HG02759 (cell line): Measurements from ENCODE around the gene RFX6.

Source experiments
- ATAC-seq: cut with Tn5 transposase; IDR thresholded peaks from one replicate; pipeline ENCODE4 v1.9.1; 2021; ENCODE audit warnings: mild to moderate bottlenecking, moderate library complexity; ENCODE audit not compliant: unreplicated experiment

Gene RFX6

DNA sequence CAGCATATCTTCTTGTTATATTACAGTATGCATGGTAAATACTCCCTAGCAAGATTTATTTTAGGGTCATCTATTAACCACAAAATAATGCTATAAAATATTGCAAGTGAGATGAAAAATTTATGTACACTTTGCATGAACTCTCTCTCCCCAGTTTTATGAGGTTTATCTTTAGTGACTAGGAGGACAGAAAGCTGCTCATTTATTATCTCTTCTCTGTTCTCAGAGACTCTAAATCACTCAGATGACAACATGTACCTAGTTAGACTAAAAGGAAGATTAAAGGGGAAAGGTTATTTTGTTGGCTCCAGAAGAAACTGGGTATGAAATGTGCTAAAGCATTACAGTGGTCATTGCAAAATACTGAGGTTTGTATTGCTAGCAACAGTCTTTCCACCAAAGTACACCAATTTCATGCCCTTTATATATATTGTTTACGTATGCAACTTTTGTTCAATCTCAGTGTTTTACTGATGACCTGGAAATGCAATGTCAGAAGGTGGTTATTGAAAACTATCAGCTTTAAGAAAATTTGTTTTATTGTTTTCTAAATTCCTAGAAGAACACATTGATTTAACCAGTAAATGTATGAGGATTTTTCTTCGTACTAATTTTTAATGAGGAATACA, 11.8 kb downstream of the RFX6 start:
- no peak for ATAC-seq

DNA sequence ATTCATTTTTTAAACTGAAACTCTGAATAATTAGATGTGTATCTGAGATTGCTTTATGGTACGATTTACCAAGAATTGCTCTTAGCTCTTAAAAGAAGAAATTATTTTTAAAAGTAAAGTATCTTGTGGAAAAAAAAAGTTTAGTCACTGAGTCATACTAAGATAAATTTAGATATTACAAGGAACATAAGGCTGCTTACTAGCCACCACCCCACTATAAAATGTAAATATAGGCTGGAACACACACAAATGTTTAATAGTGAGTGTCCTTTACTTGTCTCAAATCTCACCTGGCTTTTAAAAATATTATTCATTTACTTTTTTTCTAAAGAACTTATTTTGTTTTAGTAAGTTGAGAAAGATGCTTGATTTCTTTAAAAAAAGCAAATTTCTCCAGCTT, 17.6 kb downstream of the RFX6 start:
- ATAC-seq, result no peak

DNA sequence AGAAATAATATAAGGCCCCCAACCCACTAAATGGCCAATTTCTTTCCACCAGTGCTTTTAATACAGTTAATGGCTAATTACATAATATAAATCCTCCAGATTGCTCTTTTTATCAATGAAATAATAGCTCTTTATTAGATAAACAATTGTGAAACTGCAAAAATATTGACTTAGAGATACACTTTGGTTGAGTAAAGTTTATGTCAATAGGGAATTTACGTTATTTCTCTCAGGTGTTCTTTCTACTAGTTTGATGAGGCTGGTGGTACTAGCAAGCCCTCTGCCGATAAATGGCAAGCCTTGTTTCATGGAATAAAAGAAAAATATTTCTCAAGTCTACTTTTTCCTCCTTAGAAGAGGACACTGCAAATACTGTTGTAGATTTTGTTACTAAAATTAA, 18.9 kb downstream of the RFX6 start:
- ATAC-seq, result no peak

DNA sequence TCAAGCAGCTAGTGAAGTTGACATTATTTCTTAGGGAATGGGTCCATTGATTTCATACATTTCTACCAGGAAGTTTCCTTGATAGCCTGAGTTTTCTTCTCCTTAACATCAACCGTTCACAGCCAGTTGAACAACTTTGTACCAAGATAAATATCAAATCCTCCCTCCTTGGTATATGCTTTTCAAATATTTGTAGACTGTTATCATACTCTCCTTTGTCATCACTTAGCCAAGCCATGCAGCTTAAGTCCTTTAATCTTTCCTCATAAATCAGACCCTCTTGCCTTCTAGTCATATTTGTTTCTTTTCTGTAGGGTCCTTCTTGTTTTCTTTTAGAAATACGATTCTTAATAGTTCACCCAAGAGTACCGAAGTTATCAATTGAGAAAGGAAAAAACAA, 25.6 kb downstream of the RFX6 start:
- no peak for ATAC-seq

DNA sequence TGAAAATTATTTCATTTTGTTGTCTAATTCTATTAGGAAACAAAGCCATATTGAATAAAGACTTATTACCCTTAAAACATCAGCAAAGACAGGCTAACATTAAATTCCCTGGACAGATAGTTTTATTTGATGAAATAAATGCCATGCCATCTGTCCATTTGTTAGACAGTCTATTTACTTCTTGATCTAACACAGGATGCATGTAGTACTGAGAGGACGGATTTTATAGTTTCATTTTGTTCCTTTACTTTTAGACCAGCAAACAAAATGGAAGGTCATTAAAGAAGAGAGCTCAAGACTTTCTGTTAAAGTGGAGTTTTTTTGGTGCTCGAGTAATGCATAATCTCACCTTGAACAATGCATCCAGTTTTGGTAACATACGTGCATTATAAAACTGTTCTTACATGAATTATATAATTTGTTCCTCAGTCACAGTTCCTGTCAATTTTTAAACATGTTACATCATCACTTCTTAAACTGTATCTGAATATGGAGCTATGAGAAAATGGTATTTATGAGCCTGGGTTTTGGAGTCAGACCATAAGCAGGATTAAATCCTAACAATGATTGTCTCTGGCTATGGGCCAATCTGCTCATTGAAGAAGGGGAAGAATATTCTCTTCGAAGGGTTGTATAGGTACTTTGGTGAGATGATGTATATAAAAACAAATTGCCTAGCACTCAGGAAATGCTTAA, 46.0 kb downstream of the RFX6 start:
- no peak for ATAC-seq

DNA sequence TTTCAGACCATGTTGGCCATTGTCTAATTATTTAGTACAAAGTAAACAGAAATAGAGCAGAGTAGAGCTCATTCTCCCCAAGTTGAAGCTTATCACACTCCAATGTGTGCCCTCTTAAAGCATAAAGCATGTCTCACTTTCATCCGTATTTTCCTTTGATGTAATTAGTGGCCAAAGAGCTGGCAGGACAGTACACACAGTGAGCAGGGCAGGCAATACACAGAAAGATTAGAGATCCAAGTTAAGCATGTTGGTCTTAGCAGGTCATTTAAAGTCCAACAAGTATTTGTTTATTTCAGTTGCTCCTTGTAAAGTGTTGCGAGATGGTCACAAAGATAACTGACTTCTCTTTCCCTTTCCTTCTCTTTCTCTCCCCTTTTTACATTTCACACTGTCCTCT, 47.2 kb downstream of the RFX6 start:
- no peak for ATAC-seq

DNA sequence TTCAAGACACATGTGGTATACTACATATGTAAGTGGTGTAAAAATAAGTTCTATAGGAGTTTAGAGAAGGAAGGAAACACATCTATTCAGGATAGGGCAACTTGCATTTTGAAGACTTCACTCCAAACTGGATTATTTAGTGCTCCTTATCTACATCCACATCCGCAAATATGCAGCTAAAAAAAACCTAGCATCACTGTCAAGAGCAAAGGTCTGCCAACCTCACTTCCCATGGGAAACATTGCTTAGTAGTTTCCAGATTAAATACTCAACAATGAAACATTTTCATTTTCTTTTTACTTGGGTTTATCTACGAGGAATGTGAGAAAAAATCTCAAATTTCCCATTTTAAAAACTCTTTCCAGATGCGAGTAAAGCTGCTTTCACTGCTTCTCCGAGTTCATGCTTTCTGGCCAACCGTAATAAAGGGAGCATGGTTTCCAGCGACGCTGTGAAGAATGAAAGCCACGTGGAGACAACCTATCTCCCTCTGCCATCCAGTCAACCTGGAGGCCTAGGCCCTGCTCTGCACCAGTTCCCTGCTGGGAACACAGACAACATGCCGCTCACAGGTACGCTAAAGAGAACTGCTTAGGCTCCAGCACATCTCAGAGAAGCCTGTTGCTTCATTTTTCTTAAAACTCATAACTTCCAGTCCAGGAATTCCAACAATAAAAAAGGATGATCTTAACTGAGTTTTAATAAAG, 48.2 kb downstream of the RFX6 start:
- no peak for ATAC-seq

DNA sequence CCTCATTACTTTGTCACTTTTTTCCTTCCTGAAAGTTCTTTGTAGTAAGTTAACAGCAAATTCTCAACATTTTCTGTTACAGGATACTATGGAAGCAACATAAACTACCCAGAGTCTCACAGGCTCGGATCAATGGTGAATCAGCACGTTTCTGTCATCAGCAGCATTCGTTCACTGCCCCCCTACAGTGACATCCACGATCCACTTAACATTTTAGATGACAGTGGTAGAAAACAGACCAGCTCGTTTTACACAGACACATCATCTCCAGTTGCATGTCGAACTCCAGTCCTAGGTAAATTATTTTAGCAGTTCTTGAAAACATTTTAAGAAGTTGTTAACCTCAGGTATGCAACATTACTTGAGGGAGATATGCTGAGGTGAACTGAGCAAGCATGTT, 51.6 kb downstream of the RFX6 start:
- no peak for ATAC-seq

DNA sequence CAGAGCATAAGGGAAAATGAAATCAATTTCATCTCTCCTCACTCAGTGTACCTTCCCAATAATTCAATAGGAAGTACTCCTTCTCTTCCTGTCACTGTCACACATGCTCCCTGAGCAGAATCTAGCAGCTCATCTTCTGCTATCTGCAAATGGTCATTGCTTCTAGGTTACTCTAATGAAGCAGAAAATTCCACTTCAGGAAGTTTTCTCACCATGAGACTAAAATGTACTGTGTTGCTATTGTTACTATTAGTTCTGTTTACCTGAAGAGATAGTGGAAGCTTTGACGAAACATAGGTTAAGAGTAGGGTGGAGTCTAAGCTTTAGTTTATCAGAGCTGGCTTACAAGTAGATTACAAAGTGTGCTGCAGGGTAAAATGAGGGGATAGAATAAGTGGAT, 52.8 kb downstream of the RFX6 start:
- no peak for ATAC-seq

DNA sequence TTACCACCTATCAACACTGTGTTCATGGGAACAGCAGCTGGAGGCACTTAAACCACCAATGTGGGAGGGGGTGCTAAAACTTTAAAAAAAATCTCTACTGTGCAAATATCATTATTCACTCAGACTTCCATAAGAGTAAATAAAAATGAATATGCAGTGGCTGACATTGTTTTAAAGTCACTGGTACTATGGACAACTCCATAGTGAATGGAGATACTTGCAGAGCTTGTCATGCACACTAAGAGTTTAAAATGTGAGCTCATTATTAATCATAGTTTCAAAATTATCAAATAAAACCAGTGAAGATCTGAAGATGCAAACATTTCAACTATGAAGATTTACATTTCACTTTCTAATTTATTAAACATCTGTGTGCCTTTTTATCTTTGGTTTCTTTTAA, 54.4 kb downstream of the RFX6 start:
- ATAC-seq, result no peak

DNA sequence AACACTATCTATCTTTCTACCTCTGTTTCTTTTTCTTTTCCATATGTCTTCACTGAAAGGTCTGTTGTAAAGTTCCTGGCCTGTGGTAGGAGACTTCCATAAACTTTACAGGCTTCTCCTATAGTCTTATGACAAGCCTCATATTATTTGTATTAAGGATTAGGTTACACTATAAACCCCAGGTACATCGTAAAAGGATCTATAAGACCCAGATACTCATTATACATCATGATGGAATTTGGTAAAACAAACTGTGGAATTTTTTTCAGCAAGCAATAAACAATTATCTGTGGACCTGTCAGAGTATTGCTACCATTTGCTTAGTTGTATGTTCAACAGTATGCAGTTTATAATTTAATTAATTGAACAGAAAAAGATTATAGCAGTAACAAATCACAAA, 55.5 kb downstream of the RFX6 start:
- ATAC-seq, result no peak

DNA sequence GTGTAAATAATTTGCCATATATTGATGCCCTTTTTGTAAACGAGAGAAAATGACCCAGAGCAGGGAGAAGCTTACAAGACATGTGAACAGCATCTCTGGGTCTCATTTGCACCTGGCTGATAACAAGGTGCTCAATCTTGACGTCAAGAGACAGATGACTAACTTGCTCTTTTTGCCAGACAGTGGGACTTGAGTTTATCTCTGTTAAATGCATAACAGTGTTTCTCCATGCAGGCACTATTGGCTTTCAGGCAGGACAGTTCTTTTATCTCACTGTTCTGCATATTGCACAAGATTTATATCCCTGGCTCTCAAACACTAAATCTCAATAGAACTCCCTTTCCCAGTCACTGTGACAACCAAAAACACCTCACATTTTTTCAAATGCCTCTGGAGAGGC, 56.4 kb downstream of the RFX6 start:
- no peak for ATAC-seq

DNA sequence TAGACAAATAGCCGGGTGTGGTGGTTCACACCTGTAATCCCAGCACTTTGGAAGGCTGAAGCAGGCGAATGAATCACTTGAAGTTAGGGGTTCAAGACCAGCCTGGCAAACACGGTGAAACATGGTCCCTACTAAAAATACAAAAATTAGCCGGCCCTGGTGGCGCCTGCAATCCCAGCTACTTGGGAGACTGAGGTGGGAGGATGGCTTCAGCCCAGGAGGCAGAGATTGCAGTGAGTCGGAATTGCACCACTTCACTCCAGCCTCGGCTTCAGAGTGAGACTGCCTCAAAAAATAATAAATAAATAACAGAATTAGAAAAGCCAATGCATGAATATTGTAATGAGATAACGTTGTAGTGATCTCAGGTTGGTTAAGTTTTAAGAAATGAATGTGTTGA, 61.3 kb downstream of the RFX6 start:
- no peak for ATAC-seq

DNA sequence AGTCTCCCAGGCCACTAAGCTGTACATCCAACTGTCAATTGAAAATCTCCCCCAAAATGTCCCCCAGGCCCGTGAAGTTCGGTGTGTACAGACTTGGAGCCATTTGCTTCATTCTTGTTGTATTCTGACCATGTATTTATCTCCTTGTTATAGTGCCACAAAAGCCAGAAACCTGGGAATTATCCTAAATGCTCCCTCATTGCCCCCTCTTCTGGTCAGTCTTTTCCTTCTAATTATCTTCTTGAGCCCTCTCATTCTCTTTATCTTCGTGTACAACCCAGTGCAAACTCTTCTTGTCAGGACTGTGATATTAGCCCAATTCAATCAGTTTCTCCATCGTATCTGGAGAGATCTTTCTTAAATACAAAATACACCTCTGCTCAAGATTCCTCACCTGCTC, 64.7 kb downstream of the RFX6 start:
- ATAC-seq, result no peak

DNA sequence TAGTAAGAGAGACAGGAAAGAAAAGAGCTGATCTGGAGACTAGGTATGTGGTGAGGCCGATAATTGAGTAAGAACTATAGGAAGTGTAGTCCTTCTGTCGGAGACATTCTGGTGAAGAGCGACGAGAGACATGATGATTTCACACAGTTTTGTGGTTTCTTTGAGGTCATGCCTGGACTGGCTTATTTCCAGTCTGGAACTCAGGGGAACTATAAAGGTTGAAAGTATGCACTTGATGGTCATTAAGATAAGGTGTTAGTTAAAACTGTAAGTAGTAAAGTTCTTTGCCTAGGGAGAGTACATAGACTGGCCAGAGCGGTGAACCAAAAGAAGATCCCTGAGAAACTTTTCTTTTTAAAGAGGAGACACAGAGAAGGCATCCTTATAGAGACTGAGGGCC, 68.8 kb downstream of the RFX6 start:
- no peak for ATAC-seq

DNA sequence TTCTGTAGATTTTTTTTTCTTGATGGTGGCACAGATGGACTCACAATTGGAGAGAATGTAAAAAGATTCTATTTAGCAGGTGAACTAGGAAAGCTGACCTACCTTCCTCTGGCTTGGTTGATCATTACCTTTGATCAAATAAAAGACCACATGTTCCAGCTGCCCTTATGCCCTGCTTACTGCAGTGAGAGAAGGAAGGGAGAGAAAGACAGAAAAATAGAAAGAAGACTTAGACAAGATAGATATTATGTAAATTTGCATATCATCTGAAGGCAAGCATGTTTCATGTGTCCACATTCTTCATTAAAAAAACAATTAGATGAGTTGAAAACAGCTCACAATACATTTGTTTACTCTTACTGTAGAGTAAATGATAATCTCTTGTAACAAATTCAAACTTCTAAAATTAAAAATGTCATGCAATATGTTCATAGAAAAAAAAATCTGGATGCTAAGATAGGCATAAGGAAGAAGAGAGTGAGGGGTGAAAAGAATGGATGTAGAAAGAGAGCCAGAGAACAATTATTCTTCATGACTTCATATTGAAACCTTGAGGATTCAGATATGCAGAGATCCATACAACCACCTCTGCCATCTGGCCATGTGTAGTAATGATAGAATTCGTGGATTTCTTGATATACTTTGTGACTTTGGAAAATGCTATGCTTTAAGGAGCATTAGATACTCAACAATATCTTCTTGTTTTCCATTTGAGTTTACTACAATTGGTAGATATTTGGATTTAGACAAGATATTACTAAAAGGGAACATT, 71.7 kb downstream of the RFX6 start:
- ATAC-seq, result no peak

DNA sequence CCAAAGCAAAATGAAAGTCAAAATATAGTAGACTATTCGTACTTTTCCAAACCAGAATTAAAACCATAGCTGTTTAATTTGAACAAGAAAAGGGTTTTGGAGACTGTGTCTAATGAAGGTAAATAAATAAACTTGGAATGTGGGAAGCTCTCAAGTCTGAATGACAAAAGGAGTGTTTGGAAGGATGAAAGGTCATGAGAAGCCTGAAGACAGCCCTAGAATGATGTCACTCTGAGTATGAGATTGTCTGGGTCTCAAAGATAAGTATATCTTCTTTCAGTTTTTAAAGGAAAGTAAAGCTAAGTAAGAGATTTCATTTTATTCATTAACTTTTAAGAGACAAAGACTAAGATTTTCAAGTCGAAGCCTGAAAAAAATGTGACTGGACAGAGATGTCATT, 72.9 kb downstream of the RFX6 start:
- no peak for ATAC-seq

DNA sequence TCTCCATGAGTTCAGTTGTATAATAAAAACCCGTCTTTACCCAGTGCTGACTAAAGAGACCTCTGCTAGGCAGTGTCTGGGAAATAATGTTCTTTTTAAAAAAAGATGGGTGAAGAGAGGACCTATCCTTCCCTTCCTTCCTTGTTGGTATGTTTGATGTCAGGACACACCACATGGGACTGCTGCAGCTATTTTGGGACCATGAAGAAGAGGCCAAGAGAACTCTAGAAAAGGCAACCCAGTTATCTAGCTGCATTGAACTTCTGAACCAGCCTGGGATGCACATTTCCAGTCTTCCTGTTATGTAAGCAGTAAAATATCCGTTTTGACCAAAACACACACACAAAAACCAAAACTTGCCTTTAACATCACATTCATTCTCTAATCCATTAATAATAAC, 77.3 kb downstream of the RFX6 start:
- no peak for ATAC-seq

DNA sequence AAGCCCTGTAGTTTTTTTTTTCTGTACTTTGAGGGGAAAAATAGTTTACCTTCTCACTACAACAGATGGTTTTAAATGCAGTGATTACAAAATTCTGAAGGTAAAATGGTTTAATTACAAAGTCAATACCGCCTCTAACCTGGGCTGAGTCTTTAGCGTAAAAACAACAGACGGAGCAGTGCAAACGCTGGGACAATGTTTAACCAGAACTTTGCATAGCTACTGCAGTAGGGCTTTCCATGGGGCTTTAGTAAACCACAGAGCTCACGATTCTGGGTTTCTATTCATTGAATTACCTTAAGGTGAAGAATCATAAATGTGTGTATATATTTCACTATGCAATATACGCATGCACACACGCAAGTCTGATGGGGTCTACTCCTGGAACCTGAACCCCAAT, 77.9 kb downstream of the RFX6 start:
- no peak for ATAC-seq

DNA sequence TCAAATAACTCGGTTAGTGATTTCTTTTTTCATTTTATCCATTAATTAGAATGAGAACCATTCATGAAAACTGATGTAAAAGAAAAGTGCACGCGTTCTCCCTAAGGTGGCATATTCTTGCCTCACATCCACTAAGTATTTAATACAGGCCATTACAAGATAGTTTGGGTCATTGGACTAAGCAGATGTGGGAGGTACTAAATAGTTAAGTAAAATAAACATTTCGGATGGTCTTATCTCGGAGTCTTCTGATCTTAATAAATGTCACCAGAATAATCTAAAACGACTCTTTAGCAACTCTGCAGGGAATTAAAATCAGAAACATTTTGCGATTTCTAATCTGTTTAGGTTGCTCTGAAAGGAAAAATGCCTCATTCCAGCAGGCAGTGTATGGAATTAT, 78.7 kb downstream of the RFX6 start:
- no peak for ATAC-seq

DNA sequence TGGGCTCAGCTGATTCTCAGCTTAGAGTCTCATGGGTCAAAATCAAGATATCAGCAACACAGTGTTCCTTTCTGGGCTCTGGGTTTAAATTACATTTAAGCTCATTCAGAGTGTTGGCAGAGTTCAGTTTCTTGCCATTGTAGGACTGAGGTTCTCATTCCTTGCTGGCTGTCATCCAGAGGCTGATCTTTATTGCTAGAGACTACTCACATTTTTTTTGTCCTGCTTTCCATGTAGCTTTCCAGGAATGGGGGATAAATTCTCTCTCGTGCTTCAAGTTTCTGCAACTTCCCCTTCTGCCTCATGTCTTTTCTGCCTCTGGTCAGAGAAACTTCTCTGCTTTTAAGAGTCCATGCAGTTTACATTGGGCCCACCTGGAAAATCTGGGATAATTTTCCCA, 86.9 kb downstream of the RFX6 start:
- no peak for ATAC-seq
